H9 (cell line): Measurements from ENCODE around the gene SUOX. TPM values are rescaled to one million over a fixed set of nuclear protein-coding genes. Genes with fewer than 3 reads are reported as not detected.

Source experiments
- DNase-seq: peaks from one replicate; pipeline ENCODE4 v3.0.0-alpha.2; 2017
- H2AFZ ChIP-seq: one replicate; pipeline ENCODE4 v1.6.1; 2013; ENCODE audit warnings: mild to moderate bottlenecking, low read length, control low read depth, moderate library complexity
- H2AK5ac ChIP-seq: 2 replicates; pipeline ENCODE4 v1.6.1; 2013; ENCODE audit warnings: low read length, control low read depth, mixed read lengths; ENCODE audit not compliant: insufficient read length
- H2BK120ac ChIP-seq: one replicate; pipeline ENCODE4 v1.6.1; 2013; ENCODE audit warnings: low read depth, mild to moderate bottlenecking, low read length, control low read depth, inconsistent platforms; ENCODE audit not compliant: poor library complexity, severe bottlenecking
- H2BK12ac ChIP-seq: 2 replicates; pipeline ENCODE4 v1.6.1; 2013; ENCODE audit warnings: low read length, control low read depth, mixed read lengths, low read depth; ENCODE audit not compliant: insufficient read length
- H2BK15ac ChIP-seq: 2 replicates; pipeline ENCODE4 v1.6.1; 2013; ENCODE audit warnings: low read depth, low read length, control low read depth
- H2BK20ac ChIP-seq: one replicate; pipeline ENCODE4 v1.6.1; 2013; ENCODE audit warnings: low read depth, mild to moderate bottlenecking, low read length, control low read depth, inconsistent platforms; ENCODE audit not compliant: poor library complexity, severe bottlenecking
- H2BK5ac ChIP-seq: 2 replicates; pipeline ENCODE4 v1.6.1; 2013; ENCODE audit warnings: low read length, control low read depth, mixed read lengths; ENCODE audit not compliant: insufficient read length
- H3K14ac ChIP-seq: 2 replicates; pipeline ENCODE4 v1.6.1; 2013; ENCODE audit warnings: low read length, control low read depth; ENCODE audit not compliant: insufficient read depth
- H3K18ac ChIP-seq: 2 replicates; pipeline ENCODE4 v1.6.1; 2013; ENCODE audit warnings: low read depth, mild to moderate bottlenecking, mixed read lengths, low read length, control low read depth; ENCODE audit not compliant: insufficient read length
- H3K23ac ChIP-seq: 2 replicates; pipeline ENCODE4 v1.6.1; 2013; ENCODE audit warnings: low read length, control low read depth, mixed read lengths, low read depth; ENCODE audit not compliant: insufficient read length
- H3K23me2 ChIP-seq: 2 replicates; pipeline ENCODE4 v1.6.1; 2013; ENCODE audit warnings: low read depth, mild to moderate bottlenecking, mixed read lengths, low read length, control low read depth; ENCODE audit not compliant: insufficient read length, poor library complexity, severe bottlenecking
- H3K27ac ChIP-seq: 2 replicates; pipeline ENCODE4 v1.5.1; 2013; ENCODE audit warnings: low read length, control low read depth, mixed read lengths, low read depth; ENCODE audit not compliant: insufficient read length
- H3K27me3 ChIP-seq: 2 replicates; pipeline ENCODE4 v1.6.1; 2013; ENCODE audit warnings: low read length, control low read depth, inconsistent platforms; ENCODE audit not compliant: insufficient read depth
- H3K4ac ChIP-seq: 2 replicates; pipeline ENCODE4 v1.6.1; 2013; ENCODE audit warnings: low read depth, mild to moderate bottlenecking, control low read depth, inconsistent platforms, low read length, moderate library complexity
- H3K4me1 ChIP-seq: 2 replicates; pipeline ENCODE4 v1.6.1; 2013; ENCODE audit warnings: low read length, control low read depth, inconsistent platforms; ENCODE audit not compliant: insufficient read depth
- H3K4me2 ChIP-seq: 2 replicates; pipeline ENCODE4 v1.6.1; 2013; ENCODE audit warnings: low read length, control low read depth, mixed read lengths; ENCODE audit not compliant: insufficient read length, insufficient read depth
- H3K56ac ChIP-seq: 2 replicates; pipeline ENCODE4 v1.6.1; 2013; ENCODE audit warnings: low read depth, mild to moderate bottlenecking, mixed read lengths, low read length, control low read depth; ENCODE audit not compliant: insufficient read length
- H3K79me1 ChIP-seq: 2 replicates; pipeline ENCODE4 v1.6.1; 2013; ENCODE audit warnings: low read depth, mild to moderate bottlenecking, moderate library complexity, low read length, control low read depth, inconsistent platforms; ENCODE audit not compliant: insufficient read depth, poor library complexity, severe bottlenecking
- H3K79me2 ChIP-seq: 2 replicates; pipeline ENCODE4 v1.6.1; 2013; ENCODE audit warnings: low read length, control low read depth, inconsistent platforms; ENCODE audit not compliant: insufficient read depth
- H3K9ac ChIP-seq: 2 replicates; pipeline ENCODE4 v1.6.1; 2013; ENCODE audit warnings: low read length, control low read depth, mixed read lengths; ENCODE audit not compliant: insufficient read length; ENCODE audit errors: extremely low read depth
- H3K9me3 ChIP-seq: one replicate; pipeline ENCODE4 v1.6.1; 2013; ENCODE audit warnings: low read depth, low read length, inconsistent platforms; ENCODE audit not compliant: control insufficient read depth
- H3T11ph ChIP-seq: one replicate; pipeline ENCODE4 v1.6.1; 2013; ENCODE audit warnings: mild to moderate bottlenecking, low read length, control low read depth, inconsistent platforms
- H4K20me1 ChIP-seq: one replicate; pipeline ENCODE4 v1.6.1; 2013; ENCODE audit not compliant: control insufficient read depth, insufficient read length, insufficient read depth
- H4K5ac ChIP-seq: 2 replicates; pipeline ENCODE4 v1.6.1; 2013; ENCODE audit warnings: low read depth, mild to moderate bottlenecking, mixed read lengths, low read length, control low read depth; ENCODE audit not compliant: insufficient read length
- H4K8ac ChIP-seq: replicated peaks from 2 replicates; pipeline ENCODE4 v1.6.1; 2013; ENCODE audit warnings: low read length, control low read depth, mixed read lengths, low read depth; ENCODE audit not compliant: insufficient read length
- H4K91ac ChIP-seq: 2 replicates; pipeline ENCODE4 v1.6.1; 2013; ENCODE audit warnings: low read depth, mild to moderate bottlenecking, moderate library complexity, mixed read lengths, low read length, control low read depth; ENCODE audit not compliant: insufficient read length
- H3K27ac Mint-ChIP-seq, 3 experiments: 2 replicates in 2 of 3; 3 replicates in 1 of 3; pipeline ENCODE4 v1.8.0; 2020 to 2021; ENCODE audit warnings: mixed read lengths in 3 of 3, mild to moderate bottlenecking in 1 of 3, moderate library complexity in 1 of 3
- H3K27me3 Mint-ChIP-seq: 2 replicates; pipeline ENCODE4 v1.8.0; 2021; ENCODE audit warnings: low read depth, mild to moderate bottlenecking, moderate library complexity, mixed read lengths
- H3K36me3 Mint-ChIP-seq, 3 experiments: 2 replicates in 2 of 3; 3 replicates in 1 of 3; pipeline ENCODE4 v1.8.0; 2020 to 2021; ENCODE audit warnings: low read depth in 3 of 3, mixed read lengths in 3 of 3; ENCODE audit not compliant: insufficient read depth in 1 of 3
- H3K4me1 Mint-ChIP-seq, 2 experiments: 2 replicates each; pipeline ENCODE4 v1.8.0; 2020; ENCODE audit warnings: mixed read lengths in 2 of 2
- H3K4me3 Mint-ChIP-seq, 2 experiments: 2 replicates in 1 of 2; 3 replicates in 1 of 2; pipeline ENCODE4 v1.8.0; 2020 to 2021; ENCODE audit warnings: mild to moderate bottlenecking in 2 of 2, mixed read lengths in 2 of 2, moderate library complexity in 1 of 2
- H3K9me3 Mint-ChIP-seq, 2 experiments: 2 replicates in 1 of 2; 3 replicates in 1 of 2; pipeline ENCODE4 v1.8.0; 2020; ENCODE audit warnings: mild to moderate bottlenecking in 2 of 2, mixed read lengths in 2 of 2, moderate library complexity in 1 of 2
- WGBS: extraction: QIAGEN DNeasy Blood & Tissue Kit; methylation state at CpG from one replicate; pipeline ENCODE4 v1.1.7; 2013; ENCODE audit warnings: missing lambda C conversion rate, low lambda C conversion rate, mixed read lengths; ENCODE audit not compliant: insufficient read length; ENCODE audit errors: extremely low coverage; 5-methylcytosine and 5-hydroxymethylcytosine counted together
- total RNA-seq: library from RNA; stranded (reverse); gene quantifications from 2 replicates; pipeline ENCODE4 v1.2.1, GENCODE V29; 2021
- TF ChIP-seq, protein P1 (sequence below): fragments of 200-600 bp; sonication (generic); conservative IDR thresholded peaks from 3 replicates; pipeline ENCODE4 v1.8.0; 2021; ENCODE audit warnings: antibody characterized with exemption, mild to moderate bottlenecking

SUOX gene
- total RNA-seq, 1 experiment from 2014 or later = 21.0 TPM

DNA sequence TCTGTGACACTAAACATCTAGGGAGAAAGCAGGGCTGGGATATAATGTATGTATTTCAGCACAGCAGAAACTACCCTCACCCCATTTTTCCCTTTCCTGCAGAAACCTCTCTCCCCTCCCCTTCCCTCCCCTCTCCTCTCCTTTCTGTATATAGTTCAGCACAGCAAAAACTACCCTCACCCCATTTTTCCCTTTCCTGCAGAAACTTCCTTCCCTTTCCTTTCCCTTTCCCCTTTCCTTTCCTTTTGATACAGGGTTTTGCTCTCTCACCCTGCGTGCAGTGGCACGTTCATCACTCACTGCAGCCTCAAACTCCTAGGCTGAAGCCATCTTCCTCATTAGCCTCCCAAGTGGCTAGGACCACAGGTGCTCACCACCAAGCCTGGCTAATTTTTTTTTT is 33.3 kb upstream of the SUOX start:
- no peak overlapping the region for H2BK5ac ChIP-seq
- no peaks in the 10 kb centered on the region for H3K9me3 ChIP-seq
- H3K23ac ChIP-seq = no peak overlapping the region
- no peak overlapping the region for H4K5ac ChIP-seq
- no CpG with 5 or more reads among the region's 2 CpGs for WGBS
- Mint-ChIP-seq H3K27me3 (no peaks in the 10 kb centered on the region), H3K36me3 (peaks cover 5 to 15% (median 11%) of the 10 kb centered on the region in 3 experiments; a peak in 6 of 7 replicates), H3K4me3 (peak overlapping the region in 1 of 2 experiments; percentile 67; a peak in 1 of 5 replicates), H3K9me3 (no peaks in the 10 kb centered on the region), H3K4me1 (peaks cover 22 to 28% of the 10 kb centered on the region in 2 experiments), H3K27ac (no peak overlapping the region)
- H3K18ac ChIP-seq = no peak overlapping the region
- no peak overlapping the region for H4K91ac ChIP-seq
- H4K8ac ChIP-seq = no peak overlapping the region
- H2BK15ac ChIP-seq = no peak overlapping the region
- H3T11ph ChIP-seq = no peak overlapping the region
- no peak overlapping the region for H3K14ac ChIP-seq
- H2BK20ac ChIP-seq = no peak overlapping the region
- H3K79me1 ChIP-seq = no peaks in the 10 kb centered on the region
- H3K4me1 ChIP-seq = peaks cover 3% of the 10 kb centered on the region; the same call in 1 of the 2 replicates
- H3K23me2 ChIP-seq = peaks cover 15% of the 10 kb centered on the region
- H2AFZ ChIP-seq = no peak overlapping the region
- no peak overlapping the region for H2AK5ac ChIP-seq
- no peak overlapping the region for H2BK120ac ChIP-seq
- H3K79me2 ChIP-seq = no peaks in the 10 kb centered on the region; the same call in 1 of the 2 replicates
- DNase-seq = no peak
- TF ChIP-seq, protein P1, sequence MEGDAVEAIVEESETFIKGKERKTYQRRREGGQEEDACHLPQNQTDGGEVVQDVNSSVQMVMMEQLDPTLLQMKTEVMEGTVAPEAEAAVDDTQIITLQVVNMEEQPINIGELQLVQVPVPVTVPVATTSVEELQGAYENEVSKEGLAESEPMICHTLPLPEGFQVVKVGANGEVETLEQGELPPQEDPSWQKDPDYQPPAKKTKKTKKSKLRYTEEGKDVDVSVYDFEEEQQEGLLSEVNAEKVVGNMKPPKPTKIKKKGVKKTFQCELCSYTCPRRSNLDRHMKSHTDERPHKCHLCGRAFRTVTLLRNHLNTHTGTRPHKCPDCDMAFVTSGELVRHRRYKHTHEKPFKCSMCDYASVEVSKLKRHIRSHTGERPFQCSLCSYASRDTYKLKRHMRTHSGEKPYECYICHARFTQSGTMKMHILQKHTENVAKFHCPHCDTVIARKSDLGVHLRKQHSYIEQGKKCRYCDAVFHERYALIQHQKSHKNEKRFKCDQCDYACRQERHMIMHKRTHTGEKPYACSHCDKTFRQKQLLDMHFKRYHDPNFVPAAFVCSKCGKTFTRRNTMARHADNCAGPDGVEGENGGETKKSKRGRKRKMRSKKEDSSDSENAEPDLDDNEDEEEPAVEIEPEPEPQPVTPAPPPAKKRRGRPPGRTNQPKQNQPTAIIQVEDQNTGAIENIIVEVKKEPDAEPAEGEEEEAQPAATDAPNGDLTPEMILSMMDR = no peak
- no peak overlapping the region for H2BK12ac ChIP-seq
- no peak overlapping the region for H3K9ac ChIP-seq
- no peaks in the 10 kb centered on the region for H3K27me3 ChIP-seq
- H3K56ac ChIP-seq = no peak overlapping the region
- H3K4ac ChIP-seq = no peak overlapping the region
- H3K4me2 ChIP-seq = no peak overlapping the region
- no peaks in the 10 kb centered on the region for H4K20me1 ChIP-seq
- H3K27ac ChIP-seq = no peak overlapping the region
